Smooth muscle cell of the umbilical artery (primary cell): Measurements from ENCODE around the gene WDR6. TPM values are rescaled to one million over a fixed set of nuclear protein-coding genes. Genes with fewer than 3 reads are reported as not detected.

ENCODE experiments used
- total RNA-seq: library from RNA; depleted of rRNA; stranded (reverse); fragments of >200 nt; gene quantifications from 2 replicates; pipeline ENCODE4 v1.2.3, GENCODE V29; 2014

The WDR6 gene
- 75.4 and 123 TPM in 2 replicates for total RNA-seq

DNA sequence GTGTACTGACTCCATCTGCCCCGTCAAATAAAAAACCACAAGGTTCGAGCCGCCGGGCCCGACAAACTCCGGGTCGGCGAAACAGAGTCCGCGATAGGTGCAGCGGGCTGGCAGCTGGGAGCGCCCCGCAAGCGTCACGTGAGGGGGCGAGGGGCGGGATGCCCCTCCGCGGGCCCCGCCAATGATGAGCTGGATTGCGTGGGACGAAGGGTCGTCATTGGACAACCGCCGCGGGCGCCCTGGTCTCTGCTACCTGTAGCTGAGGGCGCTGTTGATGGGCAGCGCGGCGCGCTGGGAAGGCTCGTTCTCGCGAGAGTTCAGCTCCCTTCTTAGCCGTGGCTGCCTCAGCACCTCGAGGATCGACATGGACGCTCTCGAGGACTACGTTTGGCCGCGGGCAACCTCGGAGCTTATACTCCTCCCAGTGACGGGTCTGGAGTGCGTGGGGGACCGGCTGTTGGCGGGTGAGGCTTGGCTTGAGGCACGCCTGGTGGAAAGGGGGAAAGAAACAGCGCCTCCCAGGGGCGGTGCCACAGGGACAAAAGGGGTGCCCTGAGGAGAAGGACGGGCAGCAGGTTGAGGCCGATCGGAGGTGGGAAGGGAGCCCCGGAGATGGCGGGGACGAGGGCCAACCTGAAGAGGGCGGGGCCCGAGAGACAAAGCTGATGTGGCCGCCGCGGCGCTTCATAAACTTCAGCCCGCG, at the start of gene WDR6:
TSS of gene WDR6 (plus strand) at position 324 of the 703 bp plus-strand sequence. CDS start at position 365, 41 bp downstream.

DNA sequence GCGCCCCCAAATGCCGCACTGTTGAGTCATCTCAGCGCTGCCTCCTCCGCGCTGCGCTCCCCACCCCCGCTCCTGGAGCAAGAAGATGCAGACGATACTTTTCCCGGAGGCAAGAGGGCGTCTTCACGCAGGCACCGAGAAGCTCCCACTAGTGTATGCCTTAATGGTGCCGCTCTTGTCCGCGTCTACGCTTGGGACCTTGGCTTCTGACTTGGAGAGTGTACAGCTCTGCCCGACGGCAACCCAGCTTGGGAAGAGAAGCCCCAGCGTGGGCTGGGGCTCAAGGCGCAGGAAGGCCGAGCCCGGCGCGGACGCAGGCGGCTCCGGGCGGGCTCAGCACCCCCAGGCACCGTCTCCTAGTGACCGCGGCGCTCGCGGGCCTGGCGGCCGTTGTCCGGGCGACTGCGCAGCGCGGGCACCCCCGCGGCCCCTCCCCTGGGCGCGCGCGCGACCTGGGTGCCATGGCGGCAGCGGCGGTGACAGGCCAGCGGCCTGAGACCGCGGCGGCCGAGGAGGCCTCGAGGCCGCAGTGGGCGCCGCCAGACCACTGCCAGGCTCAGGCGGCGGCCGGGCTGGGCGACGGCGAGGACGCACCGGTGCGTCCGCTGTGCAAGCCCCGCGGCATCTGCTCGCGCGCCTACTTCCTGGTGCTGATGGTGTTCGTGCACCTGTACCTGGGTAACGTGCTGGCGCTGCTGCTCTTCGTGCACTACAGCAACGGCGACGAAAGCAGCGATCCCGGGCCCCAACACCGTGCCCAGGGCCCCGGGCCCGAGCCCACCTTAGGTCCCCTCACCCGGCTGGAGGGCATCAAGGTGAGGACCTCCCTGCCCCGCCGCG, 17.2 kb upstream of the WDR6 start, which contains the start of gene P4HTM:
TSS of gene P4HTM (plus strand) at position 446 of the 840 bp plus-strand sequence. CDS start at position 462, 16 bp downstream.

DNA sequence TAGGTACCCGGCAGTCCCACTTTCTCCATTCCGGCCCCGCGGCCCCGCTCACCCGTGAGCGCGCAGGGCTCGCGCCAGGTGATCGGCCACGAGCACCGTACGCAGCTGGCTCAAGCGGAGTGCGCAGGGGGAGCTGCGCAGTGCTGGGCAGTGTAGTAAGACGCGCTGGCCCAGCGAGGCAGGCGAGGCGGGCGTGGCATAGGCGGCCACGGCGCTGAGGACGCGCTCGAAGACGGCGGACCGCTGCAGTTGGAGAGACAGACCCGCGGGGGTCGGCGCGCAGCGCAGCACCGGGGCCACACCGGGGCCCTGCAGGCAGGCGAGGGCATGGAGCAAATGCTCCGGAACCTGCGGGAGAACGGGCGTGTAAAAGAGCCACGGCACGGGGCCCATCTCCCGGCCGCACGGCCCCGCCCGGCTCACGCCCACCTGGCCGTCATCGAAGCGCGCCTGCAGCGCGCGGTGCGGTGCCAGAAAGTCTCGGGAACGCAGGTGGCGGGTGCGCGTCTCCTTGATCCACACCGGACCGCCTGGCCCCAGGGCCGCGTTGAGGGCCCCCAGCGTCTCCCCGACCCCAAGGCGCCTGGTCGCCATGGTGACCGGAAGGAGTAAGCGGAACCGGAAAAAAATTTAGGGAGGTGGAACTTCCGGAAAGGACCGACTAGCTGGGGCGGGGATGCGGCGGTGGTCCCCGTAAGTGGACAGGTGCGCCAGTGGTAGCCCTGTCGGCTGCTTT, 10.9 kb downstream of the WDR6 start, which contains the start of gene DALRD3:
TSS of gene DALRD3 (minus strand) at position 610 of the 736 bp plus-strand sequence. CDS start at position 594, 16 bp downstream.

GRCh38 chr3:49021813-49022687, 14.9 kb downstream of the WDR6 start, which contains the start of gene NDUFAF3:
TSS of gene NDUFAF3 (plus strand) at chr3:49022121. CDS start at chr3:49022145, 24 bp downstream.

DNA sequence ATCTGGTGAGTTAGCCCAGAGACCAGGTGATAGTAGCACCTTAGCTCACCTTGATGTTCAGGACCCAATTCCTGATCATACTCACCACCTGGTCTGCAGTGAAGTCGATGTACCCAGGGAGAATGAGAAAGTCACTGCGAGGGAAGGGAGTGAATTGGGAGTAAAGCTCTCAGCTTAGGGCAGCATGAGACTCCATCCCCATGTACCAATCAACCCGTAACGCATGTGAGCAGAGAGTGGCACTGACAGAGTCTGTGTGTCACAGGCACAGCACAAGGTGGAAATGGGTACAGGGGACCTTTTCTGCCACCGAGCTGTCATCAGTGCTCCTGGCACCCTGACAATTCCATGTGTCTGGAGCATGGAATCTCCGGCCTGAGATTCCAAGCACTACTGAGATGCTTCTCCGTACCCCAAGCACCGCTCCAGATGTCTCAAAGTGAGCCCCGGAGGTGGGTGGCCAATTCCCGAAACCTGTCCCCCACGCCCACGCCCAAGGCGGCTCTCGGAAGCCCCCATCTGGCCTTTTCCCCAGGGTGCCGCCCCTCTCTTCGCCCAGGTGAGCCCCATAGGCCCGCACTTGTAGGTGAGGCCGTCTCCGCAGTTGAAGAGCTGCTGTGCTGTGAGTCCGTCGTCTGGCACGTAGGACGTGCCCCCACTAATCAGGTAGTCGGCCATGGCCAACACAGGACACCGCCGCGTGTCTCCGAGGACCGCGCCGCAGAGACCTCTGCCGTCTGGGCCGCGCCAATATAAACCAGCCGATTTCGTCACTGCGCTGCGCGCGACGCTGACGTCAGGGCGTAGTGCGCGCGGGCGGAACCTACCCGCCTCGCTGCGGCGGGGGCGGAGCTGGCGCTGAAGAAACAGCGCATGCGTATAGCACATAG, 21.7 kb downstream of the WDR6 start, which contains the start of gene IMPDH2:
TSS of gene IMPDH2 (minus strand) at position 726 of the 890 bp plus-strand sequence. CDS start at position 678, 48 bp downstream.

Other genes starting within 250 kb of the WDR6 start
- 35.0 and 46.6 TPM in 2 replicates for gene PRKAR2A, start 159.5 kb upstream of the WDR6 start, total RNA-seq
- gene SLC25A20, start 108.5 kb upstream of the WDR6 start, total RNA-seq, result 21.6 and 31.8 TPM in 2 replicates
- 65.9 and 78.8 TPM in 2 replicates for gene ARIH2, start 88.5 kb upstream of the WDR6 start, total RNA-seq
- 34.6 and 43.9 TPM in 2 replicates for gene P4HTM, start 17.1 kb upstream of the WDR6 start, total RNA-seq
- gene DALRD3, start 11.2 kb downstream of the WDR6 start, total RNA-seq, result 34.7 and 37.9 TPM in 2 replicates
- gene NDUFAF3, start 14.7 kb downstream of the WDR6 start, total RNA-seq, result 56.0 and 65.3 TPM in 2 replicates
- 181 and 209 TPM in 2 replicates for gene IMPDH2, start 22.0 kb downstream of the WDR6 start, total RNA-seq
- gene QRICH1, start 86.7 kb downstream of the WDR6 start, total RNA-seq, result 41.0 and 55.7 TPM in 2 replicates
- gene QARS1, start 97.4 kb downstream of the WDR6 start, total RNA-seq, result 237 and 281 TPM in 2 replicates
- gene USP19, start 113.4 kb downstream of the WDR6 start, total RNA-seq, result 35.3 and 57.3 TPM in 2 replicates
- 896 and 1,055 TPM in 2 replicates for gene LAMB2, start 125.7 kb downstream of the WDR6 start, total RNA-seq
- gene CCDC71, start 158.9 kb downstream of the WDR6 start, total RNA-seq, result 15.1 and 19.7 TPM in 2 replicates
- gene KLHDC8B, start 164.2 kb downstream of the WDR6 start, total RNA-seq, result 9.5 and 15.7 TPM in 2 replicates